ENCODE results near the gene MYO3B. TPM values are rescaled to one million over a fixed set of nuclear protein-coding genes. Genes with fewer than 3 reads are reported as not detected.

The MYO3B gene
- total and polyA plus RNA-seq, 2 of the 8 experiments (the other 6 are each of a cell fraction or from before 2014, with no cell fraction given): 0.17 to 0.19 TPM

DNA sequence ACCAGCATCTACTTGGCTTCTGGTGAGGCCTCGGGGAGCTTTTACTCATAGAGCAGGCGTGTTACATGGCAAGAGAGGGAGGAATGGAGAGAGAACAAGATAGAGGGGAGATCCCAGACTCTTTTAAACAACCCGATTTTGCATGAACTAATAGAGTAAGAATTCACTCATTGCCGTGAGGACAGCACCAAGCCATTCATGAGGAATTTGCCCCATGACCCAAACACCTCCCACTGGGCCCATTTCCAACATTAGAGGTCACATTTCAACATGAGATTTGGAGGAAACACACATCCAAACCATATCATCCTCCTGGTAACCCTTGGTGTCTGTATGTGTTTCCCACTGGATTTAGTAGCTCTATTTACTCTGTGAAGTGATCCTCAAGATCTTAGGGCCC is 287.3 kb downstream of the MYO3B start:
- Histone ChIP-seq H3K9me3 (ENCODE audit: insufficient read depth in 2 of 2, low read depth in 1 of 2, low read length in 1 of 2) (no peaks in the 10 kb centered on the region), H3K79me1 (ENCODE audit: low read depth, low read length) (no peaks in the 10 kb centered on the region), H3K23me2 (ENCODE audit: low read depth, low read length) (no peaks in the 10 kb centered on the region), H2BK120ac (replicated peaks; ENCODE audit: low read depth, low read length) (no peak overlapping the region), H2AFZ (ENCODE audit: low read length) (no peak overlapping the region), H3K4ac (replicated peaks; ENCODE audit: insufficient read length, low read depth, low read length) (no peak overlapping the region), H3K79me2 (ENCODE audit: control insufficient read depth in 1 of 2, insufficient read depth in 2 of 2, low read length in 2 of 2) (no peaks in the 10 kb centered on the region), H4K5ac (ENCODE audit: insufficient read length, low read depth, low read length) (no peak overlapping the region), H3K18ac (ENCODE audit: extremely low read depth, low read length) (no peak overlapping the region), H3K23ac (ENCODE audit: insufficient read length) (no peak overlapping the region), H3K27me3 (replicated peaks in 1 of 4; ENCODE audit: control insufficient read depth in 3 of 4, extremely low read depth in 1 of 4, insufficient read depth in 3 of 4, low read length in 3 of 4) (no peaks in the 10 kb centered on the region; a peak in 1 of 7 replicates), H4K20me1 (replicated peaks in 1 of 2; ENCODE audit: control insufficient read depth in 1 of 2, insufficient read depth in 2 of 2, low read length in 2 of 2) (no peaks in the 10 kb centered on the region), H2BK12ac (ENCODE audit: low read depth, low read length) (no peak overlapping the region), H3K9ac (replicated peaks in 1 of 4; ENCODE audit: extremely low read depth in 1 of 4, low read depth in 3 of 4, low read length in 3 of 4) (no peak overlapping the region), H3K56ac (replicated peaks; ENCODE audit: insufficient read length, low read depth, low read length) (no peak overlapping the region), H2BK5ac (ENCODE audit: low read depth, low read length) (no peak overlapping the region), H3K4me1 (replicated peaks in 1 of 4; ENCODE audit: control insufficient read depth in 3 of 4, insufficient read depth in 4 of 4, low read length in 3 of 4) (peaks cover 0 to 2% (median 0%) of the 10 kb centered on the region in 4 experiments; a peak in 2 of 7 replicates), H4K8ac (ENCODE audit: extremely low read depth, insufficient read depth, low read length) (no peak overlapping the region), H3K4me3 (ENCODE audit: extremely low read depth in 1 of 4, insufficient read depth in 2 of 4, low read depth in 3 of 4, low read length in 4 of 4) (no peak overlapping the region), H2AK5ac (ENCODE audit: low read depth, low read length) (no peak overlapping the region), H3K4me2 (ENCODE audit: insufficient read depth in 1 of 2, low read depth in 2 of 2, low read length in 2 of 2) (no peak overlapping the region), H2BK20ac (ENCODE audit: low read length) (no peak overlapping the region), H3K36me3 (ENCODE audit: control insufficient read depth in 2 of 4, insufficient read depth in 4 of 4, low read length in 3 of 4) (no peaks in the 10 kb centered on the region), H2BK15ac (ENCODE audit: low read length) (no peak overlapping the region), H4K91ac (replicated peaks; ENCODE audit: insufficient read length, low read length) (no peak overlapping the region), H3K14ac (ENCODE audit: insufficient read length) (no peak overlapping the region), H3K27ac (ENCODE audit: low read depth, low read length) (no peak overlapping the region)
- FAIRE-seq: no peak
- WGBS, 2 experiments (ENCODE audit: extremely low coverage in 1 of 2, insufficient coverage in 1 of 2, insufficient read length in 1 of 2, insufficient replicate concordance in 2 of 2, low coverage in 1 of 2, low lambda C conversion rate in 2 of 2, missing lambda C conversion rate in 1 of 2): 88% methylated on average over 4 of the region's 4 CpGs; no CpG with 5 or more reads in 1 of the 2 experiments
- TF ChIP-seq FOSL1 (IDR thresholded peaks at IDR 0.05; ENCODE audit: insufficient read depth, low read depth, low read length) (no peak), SP1 (IDR thresholded peaks at IDR 0.05; ENCODE audit: low read depth, low read length) (no peak), SIX5 (IDR thresholded peaks at IDR 0.05; ENCODE audit: low read depth, low read length) (no peak), POLR2AphosphoS5 (IDR thresholded peaks at IDR 0.05; ENCODE audit: low read depth, low read length) (no peak)
- DNase-seq (ENCODE audit: low read depth in 1 of 2, low spot score in 2 of 2): no peak
- ChIA-PET POLR2A (ENCODE audit: partially characterized antibody) (no interaction called here), CTCF (ENCODE audit: partially characterized antibody) (interaction anchor here (1.0 kb wide), 1 partner anchor 56 kb away, joined by 5 read pairs; no protein-coding TSS in a partner anchor)
